Esophagus muscularis mucosa (tissue), 3 donors: ENCODE results near the gene CD300LF.

ENCODE experiments used
- CTCF ChIP-seq, 3 experiments: fragments of 200-600 bp in 2 of 3; fragments of 450-650 bp in 1 of 3; sonication (generic) in 2 of 3; IDR thresholded peaks; one replicate each; pipeline ENCODE4 v1.5.1; 2017 to 2019; ENCODE audit warnings: antibody characterized with exemption in 3 of 3, mild to moderate bottlenecking in 2 of 3, moderate library complexity in 1 of 3
- POLR2A ChIP-seq: fragments of 450-650 bp; IDR thresholded peaks from one replicate; pipeline ENCODE4 v1.6.1; 2017; ENCODE audit warnings: antibody characterized with exemption, moderate library complexity, mild to moderate bottlenecking, low read depth

GRCh38 chr17:74752822-74753401 lies 40.2 kb upstream of the CD300LF start:
- TF ChIP-seq CTCF (IDR thresholded peaks at IDR 0.05) (no peak), POLR2A (no peak)
